ENCODE results near the gene CDH22.

The CDH22 gene

GRCh38 chr20:46308258-46309157, at the start of gene CDH22:
CDH22 (minus strand) TSS chr20:46308498; CDS start chr20:46251294, 57,204 bp downstream.
- DNase-seq (ENCODE audit: low read depth in 2 of 2, low spot score in 1 of 2), result no peak

- no peak for DNase-seq (ENCODE audit: low read depth in 2 of 2, low spot score in 1 of 2)
Measured at GRCh38 chr20:46357030-46357514, 48.8 kb upstream of the CDH22 start.

GRCh38 chr20:46356195-46357029, 48.1 kb upstream of the CDH22 start:
- no peak for DNase-seq (ENCODE audit: low read depth in 2 of 2, low spot score in 1 of 2)

- DNase-seq (ENCODE audit: low read depth in 2 of 2, low spot score in 1 of 2), result no peak
Measured at GRCh38 chr20:46355778-46356177, 47.5 kb upstream of the CDH22 start.

- DNase-seq (ENCODE audit: low read depth in 2 of 2, low spot score in 1 of 2), result no peak
Measured at GRCh38 chr20:46354920-46355654, 46.8 kb upstream of the CDH22 start.

GRCh38 chr20:46354207-46354555, 45.9 kb upstream of the CDH22 start:
- no peak for DNase-seq (ENCODE audit: low read depth in 2 of 2, low spot score in 1 of 2)

GRCh38 chr20:46353500-46354206, 45.4 kb upstream of the CDH22 start:
- no peak for DNase-seq (ENCODE audit: low read depth in 2 of 2, low spot score in 1 of 2)

GRCh38 chr20:46352370-46352938, 44.2 kb upstream of the CDH22 start:
- no peak for DNase-seq (ENCODE audit: low read depth in 2 of 2, low spot score in 1 of 2)

- DNase-seq (ENCODE audit: low read depth in 2 of 2, low spot score in 1 of 2), result no peak
Measured at GRCh38 chr20:46351357-46352058, 43.2 kb upstream of the CDH22 start.

GRCh38 chr20:46350986-46351267, 42.6 kb upstream of the CDH22 start:
- no peak for DNase-seq (ENCODE audit: low read depth in 2 of 2, low spot score in 1 of 2)

- DNase-seq (ENCODE audit: low read depth in 2 of 2, low spot score in 1 of 2), result no peak
Measured at GRCh38 chr20:46350201-46350985, 42.1 kb upstream of the CDH22 start.

GRCh38 chr20:46349742-46350056, 41.4 kb upstream of the CDH22 start:
- DNase-seq (ENCODE audit: low read depth in 2 of 2, low spot score in 1 of 2), result no peak

GRCh38 chr20:46349035-46349741, 40.9 kb upstream of the CDH22 start:
- DNase-seq (ENCODE audit: low read depth in 2 of 2, low spot score in 1 of 2), result no peak

GRCh38 chr20:46347841-46348803, 39.8 kb upstream of the CDH22 start:
- DNase-seq (ENCODE audit: low read depth in 2 of 2, low spot score in 1 of 2), result no peak

- DNase-seq (ENCODE audit: low read depth in 2 of 2, low spot score in 1 of 2), result no peak
Measured at GRCh38 chr20:46346770-46347169, 38.5 kb upstream of the CDH22 start.

GRCh38 chr20:46344488-46345162, 36.3 kb upstream of the CDH22 start:
- no peak for DNase-seq (ENCODE audit: low read depth in 2 of 2, low spot score in 1 of 2)

- DNase-seq (ENCODE audit: low read depth in 2 of 2, low spot score in 1 of 2), result no peak
Measured at GRCh38 chr20:46343975-46344357, 35.7 kb upstream of the CDH22 start.

All from stimulated activated CD8-positive, alpha-beta memory T cell treated with anti-CD3 and anti-CD28 coated beads, Interleukin-4, amount 100 ng/mL, for 4 hours (primary cell).